Stimulated activated CD8-positive, alpha-beta memory T cell treated with anti-CD3 and anti-CD28 coated beads, Interleukin-12 subunit alpha, Interleukin-12 subunit beta, amount 100 ng/mL, for 4 hours (primary cell): ENCODE data around the gene ZNRD2.
"Not testable (repeated sequence)": the region's sequence is repeated elsewhere in the genome, so short reads cannot be mapped to it uniquely, and the experiment has no call there.

Source experiments
- DNase-seq: peaks from one replicate; pipeline ENCODE4 v3.0.0-alpha.2; 2020; ENCODE audit warnings: low read depth

The ZNRD2 gene, protein sequence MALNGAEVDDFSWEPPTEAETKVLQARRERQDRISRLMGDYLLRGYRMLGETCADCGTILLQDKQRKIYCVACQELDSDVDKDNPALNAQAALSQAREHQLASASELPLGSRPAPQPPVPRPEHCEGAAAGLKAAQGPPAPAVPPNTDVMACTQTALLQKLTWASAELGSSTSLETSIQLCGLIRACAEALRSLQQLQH

DNA sequence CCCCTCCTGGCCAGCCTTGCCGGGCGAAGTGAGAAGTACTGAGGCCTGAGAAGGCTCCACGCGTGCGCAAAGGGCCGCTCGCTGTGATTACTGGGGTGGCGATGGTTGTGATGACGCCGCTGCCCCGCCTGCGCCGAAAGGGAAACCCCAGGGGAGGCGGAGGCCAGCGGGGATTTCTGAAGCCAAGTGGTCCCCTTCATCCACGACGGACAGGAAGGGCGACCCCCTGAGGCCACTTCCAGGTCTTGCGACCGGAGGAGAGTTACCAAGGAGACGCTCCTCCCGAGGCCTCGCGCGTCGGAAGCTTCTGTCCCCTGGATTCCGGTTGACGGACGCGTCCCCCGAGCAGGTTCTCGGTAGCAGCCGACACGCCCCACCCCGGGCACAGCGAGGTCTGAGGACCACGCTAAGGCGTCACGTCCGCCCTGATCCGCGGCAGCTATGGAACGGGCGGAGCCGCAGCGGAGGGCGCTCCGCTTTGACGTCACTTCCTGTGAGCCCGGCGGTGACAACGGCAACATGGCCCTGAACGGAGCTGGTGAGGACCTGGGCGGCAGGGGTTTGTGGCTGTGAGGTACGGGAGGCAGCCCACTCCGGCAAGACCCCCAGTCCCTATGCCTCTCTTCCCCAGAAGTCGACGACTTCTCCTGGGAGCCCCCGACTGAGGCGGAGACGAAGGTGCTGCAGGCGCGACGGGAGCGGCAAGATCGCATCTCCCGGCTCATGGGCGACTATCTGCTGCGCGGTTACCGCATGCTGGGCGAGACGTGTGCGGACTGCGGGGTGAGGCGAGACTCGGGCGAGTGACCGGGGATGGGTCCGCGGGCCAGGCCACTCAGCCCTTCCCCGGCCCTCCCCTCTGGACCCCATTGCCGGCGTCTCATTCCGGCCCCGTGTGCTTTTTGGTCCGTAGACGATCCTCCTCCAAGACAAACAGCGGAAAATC, at the start of gene ZNRD2:
ZNRD2 (plus strand) TSS at position 505 of the 946 bp plus-strand sequence; CDS start at position 520, 15 bp downstream.
- DNase-seq: peak; percentile 98

DNA sequence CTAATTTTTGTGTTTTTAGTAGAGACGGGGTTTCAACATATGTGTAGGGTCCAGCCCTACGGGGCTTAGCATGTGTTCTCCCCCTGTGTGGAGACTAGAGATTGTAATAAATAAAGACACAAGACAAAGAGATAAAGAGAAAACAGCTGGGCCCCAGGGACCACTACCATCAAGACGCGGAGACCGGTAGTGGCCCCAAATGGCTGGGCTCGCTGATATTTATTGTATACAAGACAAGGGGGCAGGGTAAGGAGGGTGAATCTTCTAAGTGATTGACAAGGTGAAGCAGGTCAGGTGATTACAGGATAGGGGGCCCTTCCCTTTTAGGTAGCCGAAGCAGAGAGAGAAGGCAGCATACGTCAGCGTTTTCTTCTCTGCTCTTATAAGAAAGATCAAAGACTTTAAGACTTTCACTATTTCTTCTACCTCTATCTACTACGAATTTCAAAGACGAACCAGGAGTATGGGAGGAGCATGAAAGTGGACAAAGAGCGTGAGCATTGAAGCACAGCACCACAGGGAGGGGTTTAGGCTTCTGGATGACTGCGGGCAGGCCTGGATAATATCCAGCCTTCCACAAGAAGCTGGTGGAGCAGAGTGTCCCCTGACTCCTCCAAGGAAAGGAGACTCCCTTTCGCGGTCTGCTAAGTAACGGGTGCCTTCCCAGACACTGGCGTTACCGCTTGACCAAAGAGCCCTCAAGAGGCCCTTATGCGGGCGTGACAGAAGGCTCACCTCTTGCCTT, 48.3 kb upstream of the ZNRD2 start:
- DNase-seq: not testable (repeated sequence)

DNA sequence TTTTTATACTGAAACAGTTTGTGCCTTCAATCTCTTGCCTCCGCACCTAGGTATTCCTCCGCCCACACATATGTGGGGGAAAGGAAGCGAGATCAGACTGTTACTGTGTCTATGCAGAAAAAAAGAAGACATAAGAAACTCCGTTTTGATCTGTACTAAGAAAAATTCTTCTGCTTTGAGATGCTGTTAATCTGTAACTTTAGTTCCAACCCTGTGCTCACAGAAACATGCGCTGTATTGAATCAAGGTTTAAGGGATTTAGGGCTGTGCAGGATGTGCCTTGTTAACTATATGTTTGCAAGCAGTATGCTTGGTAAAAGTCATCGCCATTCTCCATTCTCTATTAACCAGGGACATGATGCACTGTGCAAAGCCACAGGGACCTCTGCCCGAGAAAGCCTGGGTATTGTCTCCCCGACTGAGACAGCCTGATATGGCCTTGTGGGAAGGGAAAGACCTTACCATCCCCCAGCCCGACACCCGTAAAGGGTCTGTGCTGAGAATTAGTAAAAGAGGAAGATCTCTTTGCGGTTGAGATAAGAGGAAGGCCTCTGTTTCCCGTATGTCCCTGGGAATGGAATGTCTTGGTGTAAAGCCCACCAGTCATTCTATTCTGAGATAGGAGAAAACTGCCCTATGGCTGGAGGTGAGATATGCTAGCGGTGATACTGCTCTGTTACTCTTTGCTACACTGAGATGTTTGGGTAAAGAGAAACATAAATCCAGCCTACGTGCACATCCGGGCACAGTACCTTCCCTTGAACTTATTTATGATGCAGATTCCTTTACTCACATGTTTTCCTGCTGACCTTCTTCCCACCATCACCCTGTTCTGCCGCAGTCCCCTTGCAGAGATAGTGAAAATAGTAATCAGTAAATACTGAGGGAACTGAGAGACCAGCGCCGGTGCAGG, 47.3 kb upstream of the ZNRD2 start:
- DNase-seq: not testable (repeated sequence)

DNA sequence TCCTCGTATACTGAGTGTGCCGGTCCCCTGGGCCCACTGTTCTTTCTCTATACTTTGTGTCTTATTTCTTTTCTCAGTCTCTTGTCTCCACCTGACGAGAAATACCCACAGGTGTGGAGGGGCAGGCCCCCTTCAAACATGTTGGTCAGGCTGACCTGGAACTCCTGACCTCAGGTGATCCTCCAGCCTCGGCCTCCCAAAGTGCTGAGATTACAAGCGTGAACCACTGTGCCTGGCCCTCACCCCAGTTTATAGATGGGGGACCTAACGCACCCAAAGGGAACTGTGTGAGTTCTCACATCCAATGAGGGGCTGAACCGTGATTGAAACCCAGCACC, 46.7 kb upstream of the ZNRD2 start:
- DNase-seq: not testable (repeated sequence)

DNA sequence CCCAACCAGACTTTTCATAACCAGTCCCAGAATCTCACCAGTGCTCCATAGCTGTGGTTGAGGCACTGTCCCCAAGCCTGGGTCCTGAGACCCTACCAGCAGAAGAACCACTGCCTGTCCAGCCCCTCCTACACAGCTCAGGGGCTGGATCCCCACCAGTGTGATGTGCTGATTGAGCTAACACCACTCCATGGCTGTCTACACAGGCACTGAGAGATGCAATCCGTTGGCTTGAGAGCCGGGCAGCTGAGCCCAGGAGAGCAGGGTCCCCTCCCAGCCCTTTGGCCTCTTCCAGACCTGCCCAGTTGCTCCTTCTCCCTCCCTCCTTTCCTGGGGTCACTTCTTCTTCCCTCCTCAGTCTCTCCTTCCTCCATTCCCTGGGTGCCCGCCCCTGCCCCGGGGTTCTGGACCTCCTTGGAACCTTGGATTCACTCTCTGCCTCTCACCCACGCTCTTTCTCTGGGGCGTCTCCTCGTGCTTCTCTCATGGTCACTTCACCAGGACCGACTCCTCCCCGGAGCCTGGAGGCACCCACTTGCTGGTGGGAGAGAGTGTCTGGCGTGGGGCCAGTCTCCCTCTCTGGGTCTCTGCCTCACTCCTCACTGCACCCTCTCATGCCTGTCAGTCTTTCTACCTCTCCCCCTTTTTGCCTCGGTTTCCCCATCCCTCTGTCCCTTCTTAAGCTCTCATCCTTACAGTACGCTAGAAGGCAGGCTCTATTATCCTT, 46.1 kb upstream of the ZNRD2 start:
- no peak for DNase-seq

DNA sequence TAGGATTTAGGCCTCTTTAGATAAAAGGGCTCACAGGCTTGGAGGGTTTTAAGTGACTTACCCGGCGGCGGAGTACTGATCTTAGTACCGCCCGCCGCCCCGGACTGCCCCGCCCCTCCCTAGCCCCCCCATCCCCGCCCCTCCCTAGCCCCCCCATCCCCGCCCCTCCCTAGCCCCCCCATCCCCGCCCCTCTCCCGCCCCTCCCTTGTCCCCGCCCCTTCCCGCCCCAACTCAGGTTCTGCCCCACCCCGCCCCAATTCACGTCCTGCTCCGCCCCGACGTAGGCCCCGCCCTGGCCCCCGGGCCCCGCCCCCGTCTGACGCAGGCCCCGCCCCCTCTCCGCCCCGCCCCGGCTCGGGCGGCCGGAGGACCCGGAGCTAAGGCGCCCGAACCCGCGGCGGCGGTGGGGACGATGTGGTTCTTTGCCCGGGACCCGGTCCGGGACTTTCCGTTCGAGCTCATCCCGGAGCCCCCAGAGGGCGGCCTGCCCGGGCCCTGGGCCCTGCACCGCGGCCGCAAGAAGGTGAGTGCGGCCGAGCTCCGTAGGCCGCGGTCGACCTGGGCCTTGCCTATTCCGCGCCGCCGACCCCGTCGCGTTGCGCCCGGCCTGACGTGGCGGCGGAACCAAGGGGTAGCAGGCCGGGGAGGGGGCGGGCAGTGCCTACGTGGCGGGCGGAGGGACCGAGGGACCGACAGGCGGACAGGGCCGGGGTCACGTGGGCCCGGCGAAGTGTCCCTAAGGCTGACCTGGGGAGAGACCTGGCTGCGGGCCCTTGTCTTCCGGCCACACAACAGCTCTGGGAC, 45.3 kb upstream of the ZNRD2 start, which contains the start of gene SCYL1:
SCYL1 (plus strand) TSS at position 343 of the 805 bp plus-strand sequence; CDS start at position 414, 71 bp downstream.
- DNase-seq: peak; percentile 77

DNA sequence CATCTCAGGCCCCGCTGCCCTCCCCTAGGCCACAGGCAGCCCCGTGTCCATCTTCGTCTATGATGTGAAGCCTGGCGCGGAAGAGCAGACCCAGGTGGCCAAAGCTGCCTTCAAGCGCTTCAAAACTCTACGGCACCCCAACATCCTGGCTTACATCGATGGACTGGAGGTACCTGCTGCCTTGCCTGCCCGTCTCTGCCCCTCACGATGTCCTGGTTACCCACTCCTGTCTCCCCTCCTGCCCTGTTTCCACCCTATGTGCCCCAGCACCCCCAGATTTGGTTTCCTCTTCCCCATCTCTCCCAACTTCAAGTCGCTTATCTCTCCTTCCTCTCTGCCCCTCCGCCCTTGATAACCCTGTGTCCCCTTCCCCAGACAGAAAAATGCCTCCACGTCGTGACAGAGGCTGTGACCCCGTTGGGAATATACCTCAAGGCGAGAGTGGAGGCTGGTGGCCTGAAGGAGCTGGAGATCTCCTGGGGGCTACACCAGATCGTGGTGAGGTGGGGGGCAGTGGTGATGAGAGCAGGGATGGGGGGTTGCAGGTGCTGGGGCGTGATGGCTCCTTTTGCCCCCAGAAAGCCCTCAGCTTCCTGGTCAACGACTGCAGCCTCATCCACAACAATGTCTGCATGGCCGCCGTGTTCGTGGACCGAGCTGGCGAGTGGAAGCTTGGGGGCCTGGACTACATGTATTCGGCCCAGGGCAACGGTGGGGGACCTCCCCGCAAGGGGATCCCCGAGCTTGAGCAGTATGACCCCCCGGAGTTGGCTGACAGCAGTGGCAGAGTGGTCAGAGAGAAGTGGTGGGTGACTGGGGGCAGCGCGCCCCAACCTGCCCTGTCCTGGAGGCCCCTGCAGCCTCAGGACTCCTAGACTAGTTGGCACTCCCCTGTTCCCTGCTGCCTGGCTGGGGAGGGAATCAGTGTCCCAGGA, 44.5 kb upstream of the ZNRD2 start:
- DNase-seq: no peak

DNA sequence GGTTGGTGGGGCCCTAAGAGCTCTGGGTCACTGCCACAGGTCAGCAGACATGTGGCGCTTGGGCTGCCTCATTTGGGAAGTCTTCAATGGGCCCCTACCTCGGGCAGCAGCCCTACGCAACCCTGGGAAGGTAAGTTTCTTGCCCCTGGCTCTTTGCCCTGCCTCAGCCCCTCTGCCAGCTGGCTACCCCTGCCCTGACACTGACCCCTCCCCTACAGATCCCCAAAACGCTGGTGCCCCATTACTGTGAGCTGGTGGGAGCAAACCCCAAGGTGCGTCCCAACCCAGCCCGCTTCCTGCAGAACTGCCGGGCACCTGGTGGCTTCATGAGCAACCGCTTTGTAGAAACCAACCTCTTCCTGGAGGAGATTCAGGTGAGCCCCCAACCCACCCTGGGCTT, 43.5 kb upstream of the ZNRD2 start:
- DNase-seq: no peak

DNA sequence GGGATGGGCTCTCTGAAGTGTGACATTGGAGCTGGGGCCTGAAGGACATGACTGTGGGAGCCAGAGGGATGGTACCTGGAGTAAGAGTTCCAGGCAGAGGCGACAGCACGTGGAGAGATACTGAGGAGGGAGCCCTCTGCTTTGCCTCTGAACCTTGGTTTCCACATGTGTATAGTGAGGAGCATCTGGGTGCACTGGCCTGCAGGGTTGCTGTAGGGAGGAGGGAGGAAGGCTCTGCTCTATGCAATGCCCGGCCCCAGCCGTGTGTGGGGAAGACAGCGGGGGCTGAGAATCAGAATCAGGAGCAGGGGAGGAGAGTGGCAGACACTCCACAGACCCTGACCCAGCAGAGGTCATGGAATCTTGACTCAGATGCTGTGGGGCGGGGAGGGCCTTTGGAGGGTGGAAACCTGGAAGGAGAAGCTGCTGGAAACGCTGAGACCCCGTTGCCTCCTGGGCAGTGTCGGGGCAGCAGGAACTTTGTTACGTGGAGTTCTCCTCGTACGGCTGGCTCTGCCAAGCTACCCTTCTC, 41.4 kb upstream of the ZNRD2 start:
- no peak for DNase-seq

DNA sequence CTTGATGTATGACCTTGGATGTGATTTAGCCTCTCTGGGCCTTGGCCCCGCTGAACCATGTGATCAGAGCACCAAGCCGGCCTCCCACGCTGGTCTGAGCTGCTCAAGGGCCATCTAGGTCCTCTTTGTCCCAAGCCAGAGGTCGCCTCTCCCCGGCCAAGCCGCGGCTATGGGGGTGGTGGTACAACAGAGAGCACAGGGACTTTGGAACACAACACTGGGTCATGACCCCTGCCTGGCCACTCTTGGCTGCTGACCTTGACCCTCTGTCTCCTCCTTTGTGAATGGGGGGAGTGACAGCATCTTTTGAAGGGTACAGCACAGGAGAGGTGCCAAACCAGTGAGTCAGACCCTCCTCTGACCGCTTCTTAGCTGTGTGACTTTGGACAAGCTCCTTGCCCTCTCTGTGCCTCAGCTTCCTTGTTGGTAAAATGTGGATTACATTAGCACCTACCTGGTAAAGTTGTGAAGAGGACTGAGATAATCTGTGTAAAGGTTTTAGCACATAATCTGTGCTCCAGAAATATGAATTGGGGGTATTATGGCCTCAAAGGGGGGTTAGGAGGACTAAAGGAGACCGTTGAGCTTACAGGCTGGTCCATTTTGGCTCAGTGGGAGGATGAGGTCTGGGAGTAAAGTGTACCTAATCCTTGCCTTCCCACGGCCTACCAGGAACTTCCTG, 40.7 kb upstream of the ZNRD2 start:
- DNase-seq: no peak

DNA sequence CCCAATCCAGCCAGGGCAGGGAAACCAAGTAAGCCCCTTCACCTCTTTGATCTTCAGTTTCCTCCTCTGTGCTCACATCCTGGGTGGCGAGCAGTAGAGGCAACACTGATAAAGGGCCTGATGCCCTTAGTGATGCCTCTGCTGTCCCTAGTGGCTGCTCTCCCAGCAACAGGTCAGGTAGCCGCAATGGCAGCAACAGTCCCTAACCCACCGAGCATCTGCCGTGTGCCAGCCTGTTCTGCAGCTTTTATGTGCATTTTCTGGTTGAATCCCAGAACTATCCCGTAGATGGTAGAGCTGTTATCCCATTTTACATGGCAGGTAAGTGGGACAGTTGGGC, 40.1 kb upstream of the ZNRD2 start:
- no peak for DNase-seq

DNA sequence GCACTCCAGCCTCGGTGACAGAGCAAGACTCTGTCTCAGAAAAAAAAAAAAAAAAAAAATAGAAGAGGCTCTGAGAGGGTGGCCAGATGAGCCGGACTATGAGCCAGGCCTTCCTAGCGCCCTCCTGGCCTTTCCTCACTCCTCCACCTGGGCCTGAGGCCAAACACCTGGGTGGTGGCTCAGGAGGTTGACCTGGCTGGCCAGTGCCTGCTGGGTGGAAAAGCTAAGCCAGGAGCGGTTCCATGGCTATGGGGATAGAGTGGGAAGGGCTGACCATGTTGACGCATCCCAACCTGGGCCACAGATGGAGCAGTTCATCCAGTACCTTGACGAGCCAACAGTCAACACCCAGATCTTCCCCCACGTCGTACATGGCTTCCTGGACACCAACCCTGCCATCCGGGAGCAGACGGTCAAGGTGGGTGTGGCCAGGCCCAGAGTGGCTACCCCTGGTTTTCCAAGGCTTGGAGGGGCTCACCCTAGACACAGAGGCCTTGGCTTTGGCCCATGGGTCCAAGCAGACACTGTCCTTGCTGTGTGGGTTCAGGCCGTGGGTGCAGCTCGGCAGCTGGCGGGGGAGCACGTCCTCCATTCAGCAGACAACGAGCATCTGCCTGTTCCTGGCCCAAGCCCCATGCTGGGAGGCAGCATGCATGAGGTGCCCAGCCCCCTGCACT, 37.8 kb upstream of the ZNRD2 start:
- no peak for DNase-seq

DNA sequence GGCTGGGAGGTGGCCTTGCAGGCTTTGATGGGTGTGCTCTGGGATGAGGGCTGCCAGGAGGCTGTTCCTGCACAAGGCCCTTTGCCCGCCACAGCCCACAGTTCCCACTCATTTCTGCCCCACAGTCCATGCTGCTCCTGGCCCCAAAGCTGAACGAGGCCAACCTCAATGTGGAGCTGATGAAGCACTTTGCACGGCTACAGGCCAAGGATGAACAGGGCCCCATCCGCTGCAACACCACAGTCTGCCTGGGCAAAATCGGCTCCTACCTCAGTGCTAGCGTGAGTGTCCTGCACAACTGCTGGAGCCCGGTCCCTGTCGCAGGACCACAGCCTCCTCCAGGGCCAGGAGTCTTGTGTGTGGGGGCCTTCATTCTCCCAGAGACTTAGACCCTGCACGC, 35.2 kb upstream of the ZNRD2 start:
- no peak for DNase-seq

DNA sequence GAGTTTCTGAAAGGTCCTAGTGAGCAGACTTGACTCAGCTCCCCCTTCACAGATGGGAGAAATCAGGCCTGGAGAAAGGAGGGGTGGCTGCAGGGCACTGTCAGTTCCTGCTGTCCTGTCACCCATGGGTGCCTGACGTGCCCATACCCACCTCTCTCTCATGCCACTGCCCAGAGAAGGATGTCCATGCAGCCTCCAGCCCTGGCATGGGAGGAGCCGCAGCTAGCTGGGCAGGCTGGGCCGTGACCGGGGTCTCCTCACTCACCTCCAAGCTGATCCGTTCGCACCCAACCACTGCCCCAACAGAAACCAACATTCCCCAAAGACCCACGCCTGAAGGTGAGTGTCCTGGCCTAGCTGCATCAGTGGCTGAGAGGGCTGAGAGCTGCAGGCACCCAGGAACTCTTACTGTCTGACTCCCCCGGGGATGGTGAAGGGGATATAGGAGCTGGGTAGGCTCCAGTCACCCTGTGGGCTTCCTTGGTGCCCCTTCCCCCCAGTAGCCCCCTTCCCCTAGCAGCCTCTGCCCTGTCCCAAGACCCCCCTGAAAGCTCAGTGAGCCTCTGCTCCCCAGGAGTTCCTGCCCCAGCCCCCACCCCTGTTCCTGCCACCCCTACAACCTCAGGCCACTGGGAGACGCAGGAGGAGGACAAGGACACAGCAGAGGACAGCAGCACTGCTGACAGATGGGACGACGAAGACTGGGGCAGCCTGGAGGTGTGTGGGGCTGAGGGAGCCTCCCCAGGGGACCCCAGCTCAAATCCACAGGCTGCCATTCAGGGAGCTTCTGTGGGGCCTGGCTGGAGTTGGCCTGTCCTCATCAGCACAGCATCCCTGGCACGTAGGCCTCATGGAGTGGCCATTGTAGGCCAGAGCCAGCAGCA, 33.6 kb upstream of the ZNRD2 start:
- no peak for DNase-seq

DNA sequence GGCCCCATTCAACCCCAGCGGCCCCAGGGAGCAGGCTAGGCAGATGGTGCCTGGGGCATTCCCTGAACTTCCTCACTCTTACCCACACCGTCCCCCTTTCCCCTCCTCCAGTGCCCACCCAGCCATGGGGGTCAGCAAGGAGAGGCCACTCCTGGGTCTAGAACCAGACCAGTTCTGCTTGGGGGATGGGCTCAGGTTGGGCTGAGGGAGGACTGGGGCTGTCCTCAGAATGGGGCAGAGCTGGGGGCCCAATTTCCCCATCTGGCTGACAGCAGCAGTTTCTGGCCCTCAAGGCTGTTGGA, 33.0 kb upstream of the ZNRD2 start:
- DNase-seq: no peak

DNA sequence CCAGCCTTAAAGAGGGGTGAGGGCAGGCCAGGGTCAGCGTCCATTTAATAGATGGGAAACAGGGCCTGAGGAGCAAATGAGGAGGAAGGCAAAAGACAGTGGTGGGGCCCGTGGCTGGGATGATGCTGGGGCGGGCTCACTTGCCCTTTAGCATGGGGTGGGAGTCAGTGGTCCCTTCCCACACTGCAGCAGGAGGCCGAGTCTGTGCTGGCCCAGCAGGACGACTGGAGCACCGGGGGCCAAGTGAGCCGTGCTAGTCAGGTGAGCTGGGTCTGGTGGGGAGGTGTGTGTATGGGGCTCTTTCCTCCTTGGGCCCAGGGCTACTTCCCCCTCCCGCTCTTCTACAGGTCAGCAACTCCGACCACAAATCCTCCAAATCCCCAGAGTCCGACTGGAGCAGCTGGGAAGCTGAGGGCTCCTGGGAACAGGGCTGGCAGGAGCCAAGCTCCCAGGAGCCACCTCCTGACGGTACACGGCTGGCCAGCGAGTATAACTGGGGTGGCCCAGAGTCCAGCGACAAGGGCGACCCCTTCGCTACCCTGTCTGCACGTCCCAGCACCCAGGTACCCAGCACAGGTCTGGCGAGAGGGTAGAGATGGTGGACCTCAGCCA, 32.6 kb upstream of the ZNRD2 start:
- no peak for DNase-seq
